PC-9 (cell line): ENCODE data around the gene STK31. TPM values are rescaled to one million over a fixed set of nuclear protein-coding genes. Genes with fewer than 3 reads are reported as not detected.
A peak's percentile ranks its signal among the peaks of the same experiment; 100 is the strongest.

Experiments used
- BruUV-seq: library from RNA; stranded (reverse); fragments of 400-500 nt; replicated peaks from 2 replicates; lab custom pipeline; 2021; lab: Mats Ljungman, UMichigan
- CTCF ChIA-PET: fragments of 300-600 bp; sonication (Branson Sonifier 250); formaldehyde crosslinking; loops from one replicate; lab custom pipeline; 2022; ENCODE audit warnings: antibody characterized with exemption; lab: Charles Lee
- POLR2A ChIA-PET: fragments of 300-600 bp; sonication (Branson Sonifier 250); formaldehyde crosslinking; loops from one replicate; lab custom pipeline; 2022; ENCODE audit warnings: antibody characterized with exemption; ENCODE audit not compliant: unreplicated experiment; lab: Charles Lee
- DNase-seq, 2 experiments: peaks; one replicate each; pipeline versions ENCODE4 v3.0.0 to v3.0.0-alpha.2; 2015 to 2022; ENCODE audit warnings: mixed read lengths in 1 of 2
- H2AFZ ChIP-seq: fragments of 200-600 bp; sonication (generic); 2 replicates; pipeline ENCODE4 v1.8.1; 2017; ENCODE audit warnings: antibody characterized with exemption
- H3F3A ChIP-seq: fragments of 200-600 bp; sonication (generic); 2 replicates; pipeline ENCODE4 v1.8.1; 2017; ENCODE audit warnings: antibody characterized with exemption, mild to moderate bottlenecking, low read depth; ENCODE audit not compliant: insufficient read depth
- H3K27ac ChIP-seq: fragments of 200-600 bp; sonication (generic); 2 replicates; pipeline ENCODE4 v1.6.1; 2016; ENCODE audit warnings: mixed run types
- H3K27me3 ChIP-seq: fragments of 200-600 bp; sonication (generic); 2 replicates; pipeline ENCODE4 v1.6.1; 2016; ENCODE audit warnings: low read depth, mixed run types; ENCODE audit not compliant: insufficient read depth
- H3K36me3 ChIP-seq: fragments of 200-600 bp; sonication (generic); 2 replicates; pipeline ENCODE4 v1.6.1; 2016; ENCODE audit warnings: low read depth, mixed run types
- H3K4me1 ChIP-seq: fragments of 200-600 bp; sonication (generic); replicated peaks from 2 replicates; pipeline ENCODE4 v1.6.1; 2016; ENCODE audit warnings: mixed run types; ENCODE audit not compliant: insufficient read depth
- H3K4me2 ChIP-seq: fragments of 200-600 bp; sonication (generic); 2 replicates; pipeline ENCODE4 v1.6.1; 2017; ENCODE audit warnings: mixed run types
- H3K4me3 ChIP-seq: fragments of 200-600 bp; sonication (generic); 2 replicates; pipeline ENCODE4 v1.6.1; 2016; ENCODE audit warnings: mixed run types
- H3K79me2 ChIP-seq: fragments of 200-600 bp; sonication (generic); 2 replicates; pipeline ENCODE4 v1.6.1; 2017; ENCODE audit warnings: low read depth, mixed run types
- H3K9me2 ChIP-seq: fragments of 200-600 bp; sonication (generic); 2 replicates; pipeline ENCODE4 v1.8.1; 2017; ENCODE audit warnings: mild to moderate bottlenecking; ENCODE audit not compliant: insufficient read depth
- H3K9me3 ChIP-seq: fragments of 200-600 bp; sonication (generic); 2 replicates; pipeline ENCODE4 v1.8.1; 2016; ENCODE audit warnings: low read depth; ENCODE audit not compliant: insufficient read depth
- H4K20me1 ChIP-seq: fragments of 200-600 bp; sonication (generic); 2 replicates; pipeline ENCODE4 v1.8.1; 2017; ENCODE audit not compliant: insufficient read depth
- EZH2 ChIP-seq: fragments of 200-600 bp; sonication (generic); IDR thresholded peaks from 2 replicates; pipeline ENCODE4 v1.8.0; 2017; ENCODE audit warnings: antibody characterized with exemption, low read depth
- intact Hi-C: fragments of 100-400 bp; cut with micrococcal nuclease; formaldehyde crosslinking; loops from one replicate; pipeline ENCODE4 v1.10.0; 2022; ENCODE audit not compliant: unreplicated experiment
- total RNA-seq: library from RNA; stranded (reverse); gene quantifications from 2 replicates; pipeline ENCODE4 v1.2.3, GENCODE V29; 2021
- TF ChIP-seq, protein P1 (sequence below): fragments of 200-600 bp; sonication (generic); conservative IDR thresholded peaks from 2 replicates; pipeline ENCODE4 v1.6.1; 2017; ENCODE audit warnings: mixed run types, antibody characterized with exemption, mild to moderate bottlenecking, moderate library complexity

Gene STK31
- total RNA-seq, 1 experiment from 2014 or later: 0.57 TPM

DNA sequence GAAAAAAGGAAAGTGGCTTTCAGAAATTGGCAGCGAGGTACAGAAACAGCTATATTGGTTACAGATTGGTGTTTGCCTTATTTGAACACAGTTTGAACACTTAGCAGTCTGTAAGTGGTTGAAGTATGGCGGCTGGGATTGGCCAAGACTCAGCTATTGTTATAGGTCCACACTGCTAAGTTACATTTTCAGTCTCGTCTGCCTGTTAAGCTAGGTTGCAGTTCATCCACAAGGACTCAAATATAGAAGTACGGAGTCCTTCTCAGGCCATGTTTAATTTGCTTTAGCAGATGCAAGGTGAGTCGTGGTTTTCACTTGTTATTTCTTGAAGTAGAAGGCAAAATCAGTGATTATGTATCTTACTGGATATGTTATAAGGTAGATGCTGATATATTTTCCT lies 73.1 kb downstream of the STK31 start:
- H3K4me1 ChIP-seq: no peaks in the 10 kb centered on the region
- no peaks in the 10 kb centered on the region for H3F3A ChIP-seq
- CTCF ChIA-PET: no interaction called here
- POLR2A ChIA-PET: no interaction called here
- no peak overlapping the region for H2AFZ ChIP-seq
- no peaks in the 10 kb centered on the region for H3K9me2 ChIP-seq
- H3K9me3 ChIP-seq: no peaks in the 10 kb centered on the region
- H3K36me3 ChIP-seq: no peaks in the 10 kb centered on the region
- TF ChIP-seq, protein P1, sequence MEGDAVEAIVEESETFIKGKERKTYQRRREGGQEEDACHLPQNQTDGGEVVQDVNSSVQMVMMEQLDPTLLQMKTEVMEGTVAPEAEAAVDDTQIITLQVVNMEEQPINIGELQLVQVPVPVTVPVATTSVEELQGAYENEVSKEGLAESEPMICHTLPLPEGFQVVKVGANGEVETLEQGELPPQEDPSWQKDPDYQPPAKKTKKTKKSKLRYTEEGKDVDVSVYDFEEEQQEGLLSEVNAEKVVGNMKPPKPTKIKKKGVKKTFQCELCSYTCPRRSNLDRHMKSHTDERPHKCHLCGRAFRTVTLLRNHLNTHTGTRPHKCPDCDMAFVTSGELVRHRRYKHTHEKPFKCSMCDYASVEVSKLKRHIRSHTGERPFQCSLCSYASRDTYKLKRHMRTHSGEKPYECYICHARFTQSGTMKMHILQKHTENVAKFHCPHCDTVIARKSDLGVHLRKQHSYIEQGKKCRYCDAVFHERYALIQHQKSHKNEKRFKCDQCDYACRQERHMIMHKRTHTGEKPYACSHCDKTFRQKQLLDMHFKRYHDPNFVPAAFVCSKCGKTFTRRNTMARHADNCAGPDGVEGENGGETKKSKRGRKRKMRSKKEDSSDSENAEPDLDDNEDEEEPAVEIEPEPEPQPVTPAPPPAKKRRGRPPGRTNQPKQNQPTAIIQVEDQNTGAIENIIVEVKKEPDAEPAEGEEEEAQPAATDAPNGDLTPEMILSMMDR: no peak
- no peak for TF ChIP-seq EZH2
- intact Hi-C loops: no loop called here
- no peaks in the 10 kb centered on the region for H3K79me2 ChIP-seq
- no peaks in the 10 kb centered on the region for H3K27me3 ChIP-seq
- no peak overlapping the region for H3K27ac ChIP-seq
- no peak overlapping the region for H3K4me2 ChIP-seq
- no TSS peak for BruUV-seq
- H3K4me3 ChIP-seq: no peak overlapping the region
- no peaks in the 10 kb centered on the region for H4K20me1 ChIP-seq
- no peak for DNase-seq

DNA sequence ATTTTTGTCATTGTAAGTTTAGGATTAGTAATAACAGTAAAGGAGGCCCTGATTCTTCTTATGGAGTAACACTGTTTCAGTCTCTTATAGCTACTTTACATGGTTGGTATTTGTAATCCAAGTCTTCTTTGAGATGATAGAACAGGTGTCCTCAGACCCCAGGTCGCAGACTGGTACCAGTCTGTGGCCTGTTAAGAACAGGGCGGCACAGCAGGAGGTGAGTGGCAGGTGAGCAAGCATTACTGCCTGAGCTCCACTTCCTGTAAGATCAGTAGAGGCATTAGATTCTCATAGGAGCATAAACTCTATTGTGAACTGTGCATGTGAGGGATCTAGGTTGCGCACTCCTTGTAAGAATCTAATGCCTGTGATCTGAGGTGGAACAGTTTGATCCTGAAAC lies 77.3 kb downstream of the STK31 start:
- H3K4me1 ChIP-seq: no peaks in the 10 kb centered on the region
- CTCF ChIA-PET: no interaction called here

DNA sequence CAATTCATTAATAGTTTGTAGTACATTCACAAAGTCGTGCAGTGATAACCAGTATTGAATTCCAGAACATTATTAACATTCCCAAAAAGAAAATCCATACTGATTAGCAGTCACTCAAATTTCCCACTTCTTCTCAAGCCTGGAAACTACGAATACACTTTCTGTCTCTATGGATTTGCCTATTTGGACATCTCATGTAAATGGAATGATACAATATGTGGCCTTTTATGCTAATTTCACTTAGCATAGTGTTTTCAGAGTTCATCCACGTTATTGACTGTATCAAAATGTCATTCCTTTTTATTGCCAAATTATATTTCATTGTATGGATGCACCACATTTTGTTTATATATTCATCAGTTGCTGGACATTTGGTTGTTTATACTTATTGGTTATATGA lies 78.8 kb downstream of the STK31 start:
- Histone ChIP-seq H3K4me1 (no peaks in the 10 kb centered on the region), H3F3A (no peaks in the 10 kb centered on the region), H3K27me3 (no peaks in the 10 kb centered on the region), H3K4me2 (no peak overlapping the region), H2AFZ (no peak overlapping the region), H3K79me2 (no peaks in the 10 kb centered on the region), H3K27ac (no peak overlapping the region), H3K9me3 (no peaks in the 10 kb centered on the region), H3K9me2 (no peaks in the 10 kb centered on the region), H3K4me3 (no peak overlapping the region), H4K20me1 (no peaks in the 10 kb centered on the region), H3K36me3 (no peaks in the 10 kb centered on the region)
- peak in 1 of 2 experiments; percentile 19 for DNase-seq
- CTCF ChIA-PET: no interaction called here
- POLR2A ChIA-PET: no interaction called here
- no TSS peak for BruUV-seq
- no peak for TF ChIP-seq EZH2
- TF ChIP-seq, protein P1: no peak
- intact Hi-C loops: no loop called here

More for the DNA sequence above, 77.3 kb downstream of the STK31 start:
- Histone ChIP-seq H3F3A (no peaks in the 10 kb centered on the region), H2AFZ (no peak overlapping the region; the same call in 1 of the 2 replicates), H3K27ac (no peak overlapping the region), H3K9me2 (no peaks in the 10 kb centered on the region), H4K20me1 (no peaks in the 10 kb centered on the region), H3K36me3 (no peaks in the 10 kb centered on the region), H3K4me3 (no peak overlapping the region), H3K79me2 (no peaks in the 10 kb centered on the region), H3K9me3 (no peaks in the 10 kb centered on the region), H3K27me3 (no peaks in the 10 kb centered on the region), H3K4me2 (no peak overlapping the region)
- DNase-seq: peak in 1 of 2 experiments; percentile 9
- intact Hi-C loops: no loop called here
- TF ChIP-seq EZH2: no peak
- TF ChIP-seq, protein P1: no peak
- no TSS peak for BruUV-seq
- POLR2A ChIA-PET: no interaction called here
